Right ventricle myocardium inferior (tissue), 1 donor: Measurements from ENCODE around the gene EXOC7. TPM values are rescaled to one million over a fixed set of nuclear protein-coding genes. Genes with fewer than 3 reads are reported as not detected.

Source experiments
- microRNA-seq: library from miRNA; unstranded; fragments of <30 nt; microRNA quantifications from one replicate; pipeline ENCODE4 v1.2.0, GENCODE V29; 2020
- total RNA-seq: library from RNA; stranded (reverse); fragmentation: NEBNext Ultra II Directional; extraction: Animal tissue kit (Norgen Biotek cat#: 25700); gene quantifications from one replicate; pipeline ENCODE4 v1.2.1, GENCODE V29; 2021
- donor health status: DM: no; HTN: yes; CAD: no; lungs with severe emphysema.

Gene EXOC7
- total RNA-seq, 1 donor from 2014 or later: 70.9 TPM

Small RNA genes within 50 kb of the gene (microRNA-seq; reads per million reads assigned to microRNA genes)
- gene MIR6868: 6.5 reads per million, percentile 17 among the genes with 10 or more reads in this experiment

Other genes with a start within 250 kb of the EXOC7 start
- 151 TPM for gene WBP2, start 248.5 kb downstream of the EXOC7 start, total RNA-seq
- gene TRIM47, start 225.2 kb downstream of the EXOC7 start, total RNA-seq: 39.4 TPM
- gene TRIM65, start 206.8 kb downstream of the EXOC7 start, total RNA-seq: 11.3 TPM
- gene MRPL38, start 198.9 kb downstream of the EXOC7 start, total RNA-seq: 115 TPM
- gene FBF1, start 162.7 kb downstream of the EXOC7 start, total RNA-seq: 3.5 TPM
- 80.9 TPM for gene ACOX1, start 124.6 kb downstream of the EXOC7 start, total RNA-seq
- gene TEN1, start 124.5 kb downstream of the EXOC7 start, total RNA-seq: 9.4 TPM
- gene CDK3, start 102.9 kb downstream of the EXOC7 start, total RNA-seq: 2.2 TPM
- gene EVPL, start 76.5 kb downstream of the EXOC7 start, total RNA-seq: 0.11 TPM
- gene SRP68, start 31.3 kb downstream of the EXOC7 start, total RNA-seq: 60.1 TPM
- not detected for gene GALR2, start 29.0 kb downstream of the EXOC7 start, total RNA-seq
- gene ZACN, start 24.6 kb downstream of the EXOC7 start, total RNA-seq: not detected
- gene FOXJ1, start 37.5 kb upstream of the EXOC7 start, total RNA-seq: not detected
- gene RNF157, start 136.7 kb upstream of the EXOC7 start, total RNA-seq: 19.4 TPM
- 30.4 TPM for gene UBALD2, start 161.6 kb upstream of the EXOC7 start, total RNA-seq
- gene QRICH2, start 204.5 kb upstream of the EXOC7 start, total RNA-seq: 3.6 TPM